NK-92 (cell line): ENCODE results near the gene TMEM225B.
"Not testable (repeated sequence)": the region's sequence is repeated elsewhere in the genome, so short reads cannot be mapped to it uniquely, and the experiment has no call there.

Source experiments
- DNase-seq: peaks from one replicate; lab custom pipeline; 2025; ENCODE audit not compliant: unreplicated experiment; lab: John Stamatoyannopoulos, UW

TMEM225B gene

DNA sequence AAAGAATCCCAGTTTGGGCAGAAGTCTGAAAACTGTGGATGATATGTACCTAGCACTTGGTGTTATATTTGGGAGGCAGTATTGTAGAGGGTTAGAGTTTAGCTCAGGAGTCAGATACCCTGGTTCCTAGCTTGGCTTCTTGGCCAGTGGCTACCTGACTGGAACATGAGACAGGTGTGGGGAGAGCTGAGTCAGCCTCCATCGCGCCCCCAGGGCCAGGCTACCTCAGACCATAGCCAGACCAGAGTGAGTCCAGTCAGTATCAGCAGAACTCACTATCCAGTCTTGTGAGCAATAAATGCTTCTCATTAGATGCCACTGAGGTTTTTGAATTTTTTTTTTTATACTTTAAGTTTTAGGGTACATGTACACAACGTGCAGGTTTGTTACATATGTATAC, 55.7 kb downstream of the TMEM225B start:
- no peak for DNase-seq

DNA sequence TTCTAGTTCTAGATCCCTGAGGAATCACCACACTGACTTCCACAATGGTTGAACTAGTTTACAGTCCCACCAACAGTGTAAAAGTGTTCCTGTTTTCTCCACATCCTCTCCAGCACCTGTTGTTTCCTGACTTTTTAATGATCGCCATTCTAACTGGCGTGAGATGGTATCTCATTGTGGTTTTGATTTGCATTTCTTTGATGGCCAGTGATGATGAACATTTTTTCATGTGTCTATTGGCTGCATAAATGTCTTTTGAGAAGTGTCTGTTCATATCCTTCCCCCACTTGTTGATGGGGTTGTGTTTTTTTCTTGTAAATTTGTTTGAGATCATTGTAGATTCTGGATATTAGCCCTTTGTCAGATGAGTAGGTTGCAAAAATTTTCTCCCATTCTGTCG, 56.6 kb downstream of the TMEM225B start:
- DNase-seq: not testable (repeated sequence)

DNA sequence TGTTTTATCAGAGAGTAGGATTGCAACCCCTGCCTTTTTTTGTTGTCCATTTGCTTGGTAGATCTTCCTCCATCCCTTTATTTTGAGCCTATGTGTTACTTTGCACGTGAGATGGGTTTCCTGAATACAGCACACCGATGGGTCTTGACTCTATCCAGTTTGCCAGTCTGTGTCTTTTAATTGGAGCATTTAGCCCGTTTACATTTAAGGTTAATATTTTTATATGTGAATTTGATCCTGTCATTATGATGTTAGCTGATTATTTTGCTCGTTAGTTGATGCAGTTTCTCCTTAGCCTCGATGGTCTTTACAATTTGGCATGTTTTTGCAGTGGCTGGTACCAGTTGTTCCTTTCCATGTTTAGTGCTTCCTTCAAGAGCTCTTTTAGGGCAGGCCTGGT, 59.8 kb downstream of the TMEM225B start:
- DNase-seq: not testable (repeated sequence)
